GM23338 (cell line): ENCODE data around the gene TNNI3K. TPM values are rescaled to one million over a fixed set of nuclear protein-coding genes. Genes with fewer than 3 reads are reported as not detected.

Source experiments
- ATAC-seq: fragments of 200-7000 bp; cut with Tn5 transposase; 3 replicates; pipeline ENCODE4 v1.9.1; 2020
- DNase-seq: peaks from one replicate; pipeline ENCODE4 v3.0.0-alpha.2; 2015; ENCODE audit warnings: low spot score
- H2AFZ ChIP-seq: fragments of 200-600 bp; sonication (generic); 2 replicates; pipeline ENCODE4 v1.8.0; 2016; ENCODE audit warnings: antibody characterized with exemption, mild to moderate bottlenecking, moderate library complexity
- H3F3A ChIP-seq: fragments of 200-600 bp; sonication (generic); replicated peaks from 2 replicates; pipeline ENCODE4 v1.8.0; 2017; ENCODE audit warnings: antibody characterized with exemption, mixed run types, low read depth
- H3K27ac ChIP-seq: fragments of 200-600 bp; sonication (generic); 2 replicates; pipeline ENCODE4 v1.6.1; 2016; ENCODE audit warnings: low read depth
- H3K27me3 ChIP-seq: fragments of 200-600 bp; sonication (generic); 2 replicates; pipeline ENCODE4 v1.8.0; 2016; ENCODE audit warnings: mild to moderate bottlenecking, mixed run types, moderate library complexity; ENCODE audit not compliant: insufficient read depth
- H3K36me3 ChIP-seq: fragments of 200-600 bp; sonication (generic); 2 replicates; pipeline ENCODE4 v1.8.0; 2016; ENCODE audit warnings: mild to moderate bottlenecking; ENCODE audit not compliant: insufficient read depth
- H3K4me1 ChIP-seq: fragments of 200-600 bp; sonication (generic); 2 replicates; pipeline ENCODE4 v1.8.0; 2016; ENCODE audit warnings: mild to moderate bottlenecking, moderate library complexity; ENCODE audit not compliant: insufficient read depth
- H3K4me2 ChIP-seq: fragments of 200-600 bp; sonication (generic); 2 replicates; pipeline ENCODE4 v1.7.1; 2017; ENCODE audit warnings: mixed run types
- H3K4me3 ChIP-seq: fragments of 200-600 bp; sonication (generic); 2 replicates; pipeline ENCODE4 v1.6.1; 2016; ENCODE audit warnings: mixed run types
- H3K79me2 ChIP-seq: fragments of 200-600 bp; sonication (generic); replicated peaks from 2 replicates; pipeline ENCODE4 v1.8.0; 2017; ENCODE audit warnings: mild to moderate bottlenecking; ENCODE audit not compliant: insufficient read depth
- H3K9me2 ChIP-seq: fragments of 200-600 bp; sonication (generic); 2 replicates; pipeline ENCODE4 v1.8.0; 2017; ENCODE audit not compliant: insufficient read depth
- H4K20me1 ChIP-seq: fragments of 200-600 bp; sonication (generic); replicated peaks from 2 replicates; pipeline ENCODE4 v1.8.0; 2017; ENCODE audit warnings: mild to moderate bottlenecking; ENCODE audit not compliant: insufficient read depth
- H3K27ac Mint-ChIP-seq: 2 replicates; pipeline ENCODE4 v1.8.0; 2020; ENCODE audit warnings: inconsistent platforms, mild to moderate bottlenecking, moderate library complexity, mixed read lengths
- H3K27me3 Mint-ChIP-seq: 3 replicates; pipeline ENCODE4 v1.8.0; 2022; ENCODE audit warnings: low read depth, mild to moderate bottlenecking, moderate library complexity, mixed read lengths, inconsistent platforms; ENCODE audit not compliant: insufficient read depth, poor library complexity
- H3K36me3 Mint-ChIP-seq: 3 replicates; pipeline ENCODE4 v1.8.0; 2021; ENCODE audit warnings: low read depth, mild to moderate bottlenecking, inconsistent platforms, moderate library complexity, mixed read lengths
- H3K4me1 Mint-ChIP-seq: 3 replicates; pipeline ENCODE4 v1.8.0; 2020; ENCODE audit warnings: mild to moderate bottlenecking, inconsistent platforms, mixed read lengths
- H3K4me3 Mint-ChIP-seq: 3 replicates; pipeline ENCODE4 v1.8.0; 2021; ENCODE audit warnings: moderate library complexity, mild to moderate bottlenecking, inconsistent platforms, mixed read lengths
- H3K9me3 Mint-ChIP-seq: 3 replicates; pipeline ENCODE4 v1.8.0; 2020; ENCODE audit warnings: moderate library complexity, mild to moderate bottlenecking, inconsistent platforms, mixed read lengths
- CREB1 ChIP-seq: fragments of 250-450 bp; sonication (Bioruptor Pico); IDR thresholded peaks from 2 replicates; pipeline ENCODE4 v1.5.0; 2020; ENCODE audit warnings: low read depth, mild to moderate bottlenecking, moderate library complexity
- CTCF ChIP-seq, 2 experiments: fragments of 200-600 bp in 1 of 2; sonication (generic) in 1 of 2; conservative IDR thresholded peaks; 2 replicates each; pipeline versions ENCODE4 v1.5.1 to v1.6.1; 2016 to 2017; ENCODE audit warnings: antibody characterized with exemption in 2 of 2, low read depth in 2 of 2, mild to moderate bottlenecking in 2 of 2, moderate library complexity in 1 of 2
- ETS1 ChIP-seq: IDR thresholded peaks from 2 replicates; pipeline ENCODE4 v1.6.1; 2016; ENCODE audit warnings: antibody characterized with exemption
- EZH2 ChIP-seq: fragments of 200-600 bp; sonication (generic); IDR thresholded peaks from one replicate; pipeline ENCODE4 v1.8.0; 2017; ENCODE audit warnings: antibody characterized with exemption, mild to moderate bottlenecking, low read depth; ENCODE audit not compliant: unreplicated experiment
- EZH2phosphoT487 ChIP-seq: fragments of 200-600 bp; sonication (generic); IDR thresholded peaks from one replicate; pipeline ENCODE4 v1.8.1; 2018; ENCODE audit warnings: antibody characterized with exemption; ENCODE audit not compliant: unreplicated experiment
- NANOG ChIP-seq: IDR thresholded peaks from 2 replicates; pipeline ENCODE4 v1.6.1; 2016; ENCODE audit warnings: antibody characterized with exemption, borderline replicate concordance
- POLR2AphosphoS5 ChIP-seq: IDR thresholded peaks from 2 replicates; pipeline ENCODE4 v1.6.1; 2016; ENCODE audit warnings: antibody characterized with exemption, low read depth
- STAT1 ChIP-seq: IDR thresholded peaks from one replicate; pipeline ENCODE4 v1.6.1; 2016; ENCODE audit warnings: antibody characterized with exemption; ENCODE audit not compliant: unreplicated experiment
- ZNF331 ChIP-seq: fragments of 250-450 bp; sonication (Bioruptor Pico); IDR thresholded peaks from 2 replicates; pipeline ENCODE4 v1.5.0; 2020; ENCODE audit warnings: low read depth, mild to moderate bottlenecking, moderate library complexity
- ZNF462 ChIP-seq: fragments of 250-450 bp; sonication (Bioruptor Pico); IDR thresholded peaks from 2 replicates; pipeline ENCODE4 v1.5.0; 2020; ENCODE audit warnings: mild to moderate bottlenecking, moderate library complexity
- long read RNA-seq: library from polyadenylated mRNA; unstranded; transcript quantifications from one replicate; pipeline ENCODE4 v2.0.0, GENCODE V29; 2020; ENCODE audit not compliant: unreplicated experiment
- polyA plus RNA-seq: library from polyadenylated mRNA; unstranded; fragments of >200 nt; fragmentation: Nextera tagmentation; extraction: Ambion mirVana; gene quantifications from 2 replicates; pipeline ENCODE4 v1.2.1, GENCODE V29; 2016
- total RNA-seq: library from RNA; depleted of rRNA; stranded (reverse); fragments of >200 nt; shearing (Covaris generic); gene quantifications from 2 replicates; pipeline ENCODE4 v1.2.3, GENCODE V29; 2014; rRNA removed
- TF ChIP-seq, protein P1 (sequence below): IDR thresholded peaks from one replicate; pipeline ENCODE4 v1.6.1; 2018; ENCODE audit warnings: antibody characterized with exemption; ENCODE audit not compliant: unreplicated experiment

The TNNI3K gene
- total RNA-seq, result not detected in 2 replicates
- polyA plus RNA-seq, result 1.4 TPM in 1 of 2 replicates, not detected in the other
- long read RNA-seq, result 0 reads

DNA sequence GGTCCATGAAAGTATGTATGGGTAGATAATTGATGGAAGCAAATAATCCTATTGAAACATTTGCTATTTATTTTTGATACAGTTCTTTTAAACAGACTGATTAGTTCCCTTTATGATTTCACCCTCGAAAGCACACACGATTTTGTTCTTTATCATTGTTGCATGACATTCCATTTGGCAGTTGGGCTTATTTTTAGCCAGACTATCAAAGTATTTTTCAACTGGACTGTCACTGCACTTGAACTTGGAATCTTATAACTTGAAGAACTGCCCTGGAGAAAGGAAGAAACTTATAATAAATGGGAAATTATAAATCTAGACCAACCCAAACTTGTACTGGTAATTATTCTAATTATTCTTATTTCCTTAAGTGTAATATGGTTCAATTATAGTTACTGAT is at the start of gene TNNI3K:
Gene TNNI3K (plus strand): TSS at position 235 of the 400 bp plus-strand sequence. CDS start 65 bp downstream, at position 300.
- no peak within 1 kb of the TSS for H2AFZ ChIP-seq
- TF ChIP-seq EZH2 (no peak), CTCF (conservative IDR thresholded peaks at IDR 0.05; ENCODE audit: low read depth in 2 of 2) (no peak), ETS1 (no peak), NANOG (no peak), ZNF462 (CRISPR knock-in tag) (no peak), STAT1 (no peak), POLR2AphosphoS5 (no peak), ZNF331 (no peak), EZH2phosphoT487 (no peak), CREB1 (CRISPR knock-in tag) (no peak)
- TF ChIP-seq, protein P1, sequence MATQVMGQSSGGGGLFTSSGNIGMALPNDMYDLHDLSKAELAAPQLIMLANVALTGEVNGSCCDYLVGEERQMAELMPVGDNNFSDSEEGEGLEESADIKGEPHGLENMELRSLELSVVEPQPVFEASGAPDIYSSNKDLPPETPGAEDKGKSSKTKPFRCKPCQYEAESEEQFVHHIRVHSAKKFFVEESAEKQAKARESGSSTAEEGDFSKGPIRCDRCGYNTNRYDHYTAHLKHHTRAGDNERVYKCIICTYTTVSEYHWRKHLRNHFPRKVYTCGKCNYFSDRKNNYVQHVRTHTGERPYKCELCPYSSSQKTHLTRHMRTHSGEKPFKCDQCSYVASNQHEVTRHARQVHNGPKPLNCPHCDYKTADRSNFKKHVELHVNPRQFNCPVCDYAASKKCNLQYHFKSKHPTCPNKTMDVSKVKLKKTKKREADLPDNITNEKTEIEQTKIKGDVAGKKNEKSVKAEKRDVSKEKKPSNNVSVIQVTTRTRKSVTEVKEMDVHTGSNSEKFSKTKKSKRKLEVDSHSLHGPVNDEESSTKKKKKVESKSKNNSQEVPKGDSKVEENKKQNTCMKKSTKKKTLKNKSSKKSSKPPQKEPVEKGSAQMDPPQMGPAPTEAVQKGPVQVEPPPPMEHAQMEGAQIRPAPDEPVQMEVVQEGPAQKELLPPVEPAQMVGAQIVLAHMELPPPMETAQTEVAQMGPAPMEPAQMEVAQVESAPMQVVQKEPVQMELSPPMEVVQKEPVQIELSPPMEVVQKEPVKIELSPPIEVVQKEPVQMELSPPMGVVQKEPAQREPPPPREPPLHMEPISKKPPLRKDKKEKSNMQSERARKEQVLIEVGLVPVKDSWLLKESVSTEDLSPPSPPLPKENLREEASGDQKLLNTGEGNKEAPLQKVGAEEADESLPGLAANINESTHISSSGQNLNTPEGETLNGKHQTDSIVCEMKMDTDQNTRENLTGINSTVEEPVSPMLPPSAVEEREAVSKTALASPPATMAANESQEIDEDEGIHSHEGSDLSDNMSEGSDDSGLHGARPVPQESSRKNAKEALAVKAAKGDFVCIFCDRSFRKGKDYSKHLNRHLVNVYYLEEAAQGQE, result no peak
- H3K27ac Mint-ChIP-seq, result no peak within 1 kb of the TSS
- H3K27ac ChIP-seq, result no peak within 1 kb of the TSS
- H3K27me3 Mint-ChIP-seq, result no peaks in the 10 kb centered on the region
- H3K9me3 Mint-ChIP-seq, result no peaks in the 10 kb centered on the region
- DNase-seq (no peak), ATAC-seq (no peak)
- no peaks in the 10 kb centered on the region for H4K20me1 ChIP-seq
- no peaks in the 10 kb centered on the region for H3K4me1 Mint-ChIP-seq
- no peak within 1 kb of the TSS for H3K4me2 ChIP-seq
- no peaks in the 10 kb centered on the region for H3K36me3 Mint-ChIP-seq
- no peaks in the 10 kb centered on the region for H3K79me2 ChIP-seq
- H3K4me3 ChIP-seq, result no peak within 1 kb of the TSS
- no peaks in the 10 kb centered on the region for H3K36me3 ChIP-seq
- H3F3A ChIP-seq, result no peaks in the 10 kb centered on the region
- H3K4me1 ChIP-seq, result no peaks in the 10 kb centered on the region
- no peaks in the 10 kb centered on the region for H3K27me3 ChIP-seq
- no peaks in the 10 kb centered on the region for H3K9me2 ChIP-seq
- H3K4me3 Mint-ChIP-seq, result no peak within 1 kb of the TSS
